Panc1 (cell line): ENCODE measurements around the gene E4F1.

Experiments
- POLR2AphosphoS5 ChIP-seq: IDR thresholded peaks from 2 replicates; pipeline ENCODE4 v1.6.1; 2012; ENCODE audit warnings: mild to moderate bottlenecking, low read depth, low read length, moderate library complexity
- TF ChIP-seq, protein P1 (sequence below): fragments of 450-650 bp; IDR thresholded peaks from 2 replicates; pipeline ENCODE4 v1.5.1; 2017; ENCODE audit warnings: mild to moderate bottlenecking
- TF ChIP-seq, protein P2 (sequence below), 2 experiments: IDR thresholded peaks; 2 replicates each; pipeline ENCODE4 v1.6.1; 2011 to 2012; ENCODE audit warnings: low read depth in 2 of 2, control low read depth in 1 of 2, low read length in 1 of 2, mild to moderate bottlenecking in 1 of 2, moderate library complexity in 1 of 2; ENCODE audit not compliant: insufficient read depth in 1 of 2

DNA sequence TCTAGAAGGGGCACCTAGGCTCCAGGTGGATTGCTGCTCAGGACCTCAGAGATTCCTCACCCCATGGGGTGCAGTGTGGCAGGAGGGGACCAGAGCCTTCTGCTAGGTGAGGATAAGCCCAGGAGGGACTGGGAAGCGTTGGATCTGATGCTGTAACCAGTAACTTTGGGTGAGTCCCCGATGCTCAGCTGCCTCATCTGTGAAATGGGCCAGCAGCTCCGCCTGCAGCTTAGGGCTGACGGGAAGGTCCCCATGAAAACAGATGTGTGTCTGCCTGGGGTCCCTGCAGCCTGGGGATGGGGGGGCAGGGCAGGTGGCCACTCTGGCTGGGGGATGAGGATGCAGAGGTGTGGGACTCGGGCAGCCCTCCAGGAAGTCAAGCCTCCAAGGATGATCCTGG, 24.3 kb upstream of the E4F1 start:
- TF ChIP-seq, protein P1, sequence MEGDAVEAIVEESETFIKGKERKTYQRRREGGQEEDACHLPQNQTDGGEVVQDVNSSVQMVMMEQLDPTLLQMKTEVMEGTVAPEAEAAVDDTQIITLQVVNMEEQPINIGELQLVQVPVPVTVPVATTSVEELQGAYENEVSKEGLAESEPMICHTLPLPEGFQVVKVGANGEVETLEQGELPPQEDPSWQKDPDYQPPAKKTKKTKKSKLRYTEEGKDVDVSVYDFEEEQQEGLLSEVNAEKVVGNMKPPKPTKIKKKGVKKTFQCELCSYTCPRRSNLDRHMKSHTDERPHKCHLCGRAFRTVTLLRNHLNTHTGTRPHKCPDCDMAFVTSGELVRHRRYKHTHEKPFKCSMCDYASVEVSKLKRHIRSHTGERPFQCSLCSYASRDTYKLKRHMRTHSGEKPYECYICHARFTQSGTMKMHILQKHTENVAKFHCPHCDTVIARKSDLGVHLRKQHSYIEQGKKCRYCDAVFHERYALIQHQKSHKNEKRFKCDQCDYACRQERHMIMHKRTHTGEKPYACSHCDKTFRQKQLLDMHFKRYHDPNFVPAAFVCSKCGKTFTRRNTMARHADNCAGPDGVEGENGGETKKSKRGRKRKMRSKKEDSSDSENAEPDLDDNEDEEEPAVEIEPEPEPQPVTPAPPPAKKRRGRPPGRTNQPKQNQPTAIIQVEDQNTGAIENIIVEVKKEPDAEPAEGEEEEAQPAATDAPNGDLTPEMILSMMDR, result no peak
- no peak for TF ChIP-seq POLR2AphosphoS5
- TF ChIP-seq, protein P2, sequence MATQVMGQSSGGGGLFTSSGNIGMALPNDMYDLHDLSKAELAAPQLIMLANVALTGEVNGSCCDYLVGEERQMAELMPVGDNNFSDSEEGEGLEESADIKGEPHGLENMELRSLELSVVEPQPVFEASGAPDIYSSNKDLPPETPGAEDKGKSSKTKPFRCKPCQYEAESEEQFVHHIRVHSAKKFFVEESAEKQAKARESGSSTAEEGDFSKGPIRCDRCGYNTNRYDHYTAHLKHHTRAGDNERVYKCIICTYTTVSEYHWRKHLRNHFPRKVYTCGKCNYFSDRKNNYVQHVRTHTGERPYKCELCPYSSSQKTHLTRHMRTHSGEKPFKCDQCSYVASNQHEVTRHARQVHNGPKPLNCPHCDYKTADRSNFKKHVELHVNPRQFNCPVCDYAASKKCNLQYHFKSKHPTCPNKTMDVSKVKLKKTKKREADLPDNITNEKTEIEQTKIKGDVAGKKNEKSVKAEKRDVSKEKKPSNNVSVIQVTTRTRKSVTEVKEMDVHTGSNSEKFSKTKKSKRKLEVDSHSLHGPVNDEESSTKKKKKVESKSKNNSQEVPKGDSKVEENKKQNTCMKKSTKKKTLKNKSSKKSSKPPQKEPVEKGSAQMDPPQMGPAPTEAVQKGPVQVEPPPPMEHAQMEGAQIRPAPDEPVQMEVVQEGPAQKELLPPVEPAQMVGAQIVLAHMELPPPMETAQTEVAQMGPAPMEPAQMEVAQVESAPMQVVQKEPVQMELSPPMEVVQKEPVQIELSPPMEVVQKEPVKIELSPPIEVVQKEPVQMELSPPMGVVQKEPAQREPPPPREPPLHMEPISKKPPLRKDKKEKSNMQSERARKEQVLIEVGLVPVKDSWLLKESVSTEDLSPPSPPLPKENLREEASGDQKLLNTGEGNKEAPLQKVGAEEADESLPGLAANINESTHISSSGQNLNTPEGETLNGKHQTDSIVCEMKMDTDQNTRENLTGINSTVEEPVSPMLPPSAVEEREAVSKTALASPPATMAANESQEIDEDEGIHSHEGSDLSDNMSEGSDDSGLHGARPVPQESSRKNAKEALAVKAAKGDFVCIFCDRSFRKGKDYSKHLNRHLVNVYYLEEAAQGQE (IDR thresholded peaks at IDR 0.05; ENCODE audit: insufficient read depth in 1 of 2, low read depth in 2 of 2, low read length in 1 of 2), result no peak
